GM12874 (cell line): ENCODE data around the gene LCE3A.

Experiments
- TF ChIP-seq, protein P1 (sequence below): IDR thresholded peaks from 2 replicates; pipeline ENCODE4 v1.5.1; 2011; ENCODE audit warnings: low read depth, mild to moderate bottlenecking, control low read depth, low read length, moderate library complexity; ENCODE audit not compliant: insufficient read depth

LCE3A gene

DNA sequence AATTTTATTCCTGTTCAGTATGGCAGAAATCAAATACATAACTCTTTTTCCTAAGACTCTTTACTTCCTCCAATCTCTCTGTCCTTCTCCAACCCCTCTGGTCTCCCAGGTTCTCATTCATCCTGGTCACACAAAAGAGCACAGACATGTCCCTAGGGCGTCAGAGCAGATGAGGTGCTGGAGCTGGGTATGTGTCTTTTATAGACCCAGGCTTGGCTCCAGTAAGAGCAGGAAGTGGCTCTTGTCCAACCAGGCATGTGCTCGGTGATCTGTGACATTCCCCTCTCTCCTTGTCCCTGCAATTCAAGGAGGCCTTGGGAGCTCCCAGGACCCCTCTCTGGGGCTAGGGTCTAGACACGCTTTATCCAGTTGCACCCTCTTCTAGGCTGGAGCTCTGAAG is 22.2 kb upstream of the LCE3A start:
- TF ChIP-seq, protein P1, sequence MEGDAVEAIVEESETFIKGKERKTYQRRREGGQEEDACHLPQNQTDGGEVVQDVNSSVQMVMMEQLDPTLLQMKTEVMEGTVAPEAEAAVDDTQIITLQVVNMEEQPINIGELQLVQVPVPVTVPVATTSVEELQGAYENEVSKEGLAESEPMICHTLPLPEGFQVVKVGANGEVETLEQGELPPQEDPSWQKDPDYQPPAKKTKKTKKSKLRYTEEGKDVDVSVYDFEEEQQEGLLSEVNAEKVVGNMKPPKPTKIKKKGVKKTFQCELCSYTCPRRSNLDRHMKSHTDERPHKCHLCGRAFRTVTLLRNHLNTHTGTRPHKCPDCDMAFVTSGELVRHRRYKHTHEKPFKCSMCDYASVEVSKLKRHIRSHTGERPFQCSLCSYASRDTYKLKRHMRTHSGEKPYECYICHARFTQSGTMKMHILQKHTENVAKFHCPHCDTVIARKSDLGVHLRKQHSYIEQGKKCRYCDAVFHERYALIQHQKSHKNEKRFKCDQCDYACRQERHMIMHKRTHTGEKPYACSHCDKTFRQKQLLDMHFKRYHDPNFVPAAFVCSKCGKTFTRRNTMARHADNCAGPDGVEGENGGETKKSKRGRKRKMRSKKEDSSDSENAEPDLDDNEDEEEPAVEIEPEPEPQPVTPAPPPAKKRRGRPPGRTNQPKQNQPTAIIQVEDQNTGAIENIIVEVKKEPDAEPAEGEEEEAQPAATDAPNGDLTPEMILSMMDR, result no peak

DNA sequence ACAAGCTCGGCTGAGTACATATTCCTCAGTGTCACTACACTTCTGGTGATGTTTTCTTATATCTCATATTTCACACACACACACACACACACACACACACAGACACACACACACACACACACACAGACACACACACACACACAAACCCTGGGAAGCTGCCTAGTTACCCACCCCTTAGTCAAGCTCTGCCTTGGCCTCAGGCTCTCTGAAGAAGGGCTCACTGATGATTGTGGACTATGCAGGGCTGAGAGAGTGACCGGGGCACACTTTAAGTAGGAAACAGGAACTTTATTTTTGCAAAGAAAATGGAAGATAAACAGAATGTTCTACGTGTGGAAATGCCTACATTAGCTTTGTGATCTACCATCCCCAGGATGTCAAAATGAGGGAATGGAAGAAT is 21.0 kb upstream of the LCE3A start:
- TF ChIP-seq, protein P1, result no peak

DNA sequence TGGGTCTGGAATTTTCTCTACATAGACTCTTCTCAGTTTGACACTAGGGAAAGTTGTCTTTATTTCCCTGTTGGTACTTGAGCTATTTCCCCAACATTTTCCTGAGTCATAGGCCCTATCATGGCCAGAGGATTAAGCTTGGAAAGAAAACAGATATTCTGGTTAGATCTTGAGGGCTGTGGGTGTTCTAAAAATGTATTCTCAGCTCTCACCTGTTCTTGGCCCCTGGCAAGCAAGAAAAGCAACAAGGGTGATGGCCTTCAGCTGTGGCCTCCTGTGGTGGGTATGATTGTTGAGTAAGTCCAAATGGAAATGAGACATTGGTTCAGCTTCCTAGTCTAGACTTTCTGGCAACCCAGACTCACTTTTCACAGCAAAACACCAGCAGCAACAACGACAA is 17.4 kb upstream of the LCE3A start:
- TF ChIP-seq, protein P1, result no peak

DNA sequence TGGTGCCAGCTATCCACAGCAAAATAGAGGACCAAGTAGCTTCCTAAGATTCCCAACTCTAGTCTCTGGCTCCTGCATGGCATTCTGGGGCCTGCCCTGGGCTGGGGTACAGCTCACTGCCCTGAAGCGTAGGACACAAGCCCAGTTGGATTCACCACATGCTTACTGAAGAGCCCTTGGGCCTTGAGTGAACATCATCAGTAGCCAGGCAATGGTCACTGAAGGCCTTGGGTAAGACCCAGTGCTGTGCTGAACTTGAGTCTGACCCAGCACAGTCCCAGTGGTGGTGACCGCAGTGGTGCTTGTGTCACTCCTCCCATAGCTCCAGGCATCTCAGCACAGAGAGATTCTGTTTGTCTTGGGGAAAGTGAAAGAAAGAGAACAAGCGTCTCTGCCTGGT is 7.7 kb upstream of the LCE3A start:
- TF ChIP-seq, protein P1, result no peak

DNA sequence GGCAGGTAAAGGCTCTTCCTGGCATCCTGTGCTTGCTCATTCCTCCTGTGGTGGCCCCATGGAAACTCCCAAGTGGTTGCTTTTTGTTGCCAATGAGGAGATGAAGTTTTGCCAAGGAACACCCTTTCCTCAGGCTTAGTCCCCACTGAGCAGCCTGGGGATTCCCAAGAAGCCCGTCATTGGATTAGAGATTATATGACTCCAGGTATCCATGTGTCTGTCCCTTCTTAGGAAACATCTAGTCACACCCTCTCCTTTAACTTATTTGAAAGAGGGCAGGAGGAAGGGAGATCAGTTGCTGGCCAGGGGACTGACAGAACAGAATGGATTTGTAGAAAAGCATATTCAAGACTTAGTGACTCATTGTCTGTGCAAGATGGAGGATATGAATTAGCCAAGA is 3.8 kb upstream of the LCE3A start:
- TF ChIP-seq, protein P1, result no peak

DNA sequence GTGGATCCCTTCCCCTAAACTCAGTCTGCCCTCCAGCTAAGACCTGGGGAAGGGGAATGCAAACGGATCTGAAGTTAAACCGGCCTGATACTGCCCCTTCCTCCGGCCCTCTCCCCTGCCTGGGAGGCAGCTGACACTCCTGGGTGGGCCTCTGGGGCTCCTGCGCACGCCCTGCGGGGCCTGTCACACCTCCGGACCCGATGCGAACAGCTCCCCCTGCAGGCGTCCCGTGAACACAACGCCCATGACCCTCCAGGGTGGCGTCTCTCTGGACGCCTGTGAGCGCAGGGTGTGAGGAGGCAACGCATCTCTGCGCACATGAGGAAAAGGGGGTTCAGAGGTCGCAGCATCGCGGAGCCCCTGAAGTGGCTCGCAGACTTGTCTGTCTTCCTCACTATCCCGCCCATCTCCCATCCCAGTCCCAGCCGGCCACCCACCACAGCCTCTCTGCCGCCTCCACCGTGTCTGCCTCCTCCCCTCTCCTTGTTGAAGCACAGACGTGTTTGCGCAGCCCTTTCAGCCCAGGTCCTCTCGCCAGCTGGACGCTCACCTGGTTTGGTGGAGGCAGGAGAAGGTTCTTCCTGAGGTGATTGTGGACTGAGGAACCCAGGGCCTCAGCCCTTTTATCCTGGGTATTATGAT is 421 bp upstream of the LCE3A start:
- TF ChIP-seq, protein P1, result peak; percentile 49

DNA sequence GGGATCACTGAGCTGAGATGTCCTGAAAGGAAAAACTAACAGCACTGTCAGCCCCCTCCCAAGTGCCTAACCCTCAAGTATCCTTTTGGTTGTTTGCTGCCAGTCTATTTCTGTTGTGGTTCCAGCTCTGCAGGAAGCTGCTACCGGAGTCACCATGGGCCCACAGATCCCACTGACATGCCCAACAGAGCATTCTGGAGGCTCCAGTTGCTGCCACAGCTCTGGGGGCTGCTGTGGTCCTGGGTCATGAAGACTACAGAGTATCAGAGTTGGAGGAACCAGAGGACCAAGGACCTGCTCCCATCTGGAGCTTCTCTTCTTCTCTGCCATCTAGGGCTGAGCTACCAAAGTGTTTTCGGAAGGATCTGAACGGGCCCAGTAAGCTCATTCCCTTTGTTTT is 910 bp downstream of the LCE3A start:
- TF ChIP-seq, protein P1, result no peak
